ENCODE measurements around the gene IL17B. TPM values are rescaled to one million over a fixed set of nuclear protein-coding genes. Genes with fewer than 3 reads are reported as not detected.

Gene IL17B
- total RNA-seq, 1 donor from 2014 or later = 56.1 TPM

GRCh38 chr5:149414405-149415065 is 35.4 kb upstream of the IL17B start:
- DNase-seq = no peak

- no peak for DNase-seq
These were observed 34.6 kb upstream of the IL17B start for GRCh38 chr5:149413477-149414210.

DNA sequence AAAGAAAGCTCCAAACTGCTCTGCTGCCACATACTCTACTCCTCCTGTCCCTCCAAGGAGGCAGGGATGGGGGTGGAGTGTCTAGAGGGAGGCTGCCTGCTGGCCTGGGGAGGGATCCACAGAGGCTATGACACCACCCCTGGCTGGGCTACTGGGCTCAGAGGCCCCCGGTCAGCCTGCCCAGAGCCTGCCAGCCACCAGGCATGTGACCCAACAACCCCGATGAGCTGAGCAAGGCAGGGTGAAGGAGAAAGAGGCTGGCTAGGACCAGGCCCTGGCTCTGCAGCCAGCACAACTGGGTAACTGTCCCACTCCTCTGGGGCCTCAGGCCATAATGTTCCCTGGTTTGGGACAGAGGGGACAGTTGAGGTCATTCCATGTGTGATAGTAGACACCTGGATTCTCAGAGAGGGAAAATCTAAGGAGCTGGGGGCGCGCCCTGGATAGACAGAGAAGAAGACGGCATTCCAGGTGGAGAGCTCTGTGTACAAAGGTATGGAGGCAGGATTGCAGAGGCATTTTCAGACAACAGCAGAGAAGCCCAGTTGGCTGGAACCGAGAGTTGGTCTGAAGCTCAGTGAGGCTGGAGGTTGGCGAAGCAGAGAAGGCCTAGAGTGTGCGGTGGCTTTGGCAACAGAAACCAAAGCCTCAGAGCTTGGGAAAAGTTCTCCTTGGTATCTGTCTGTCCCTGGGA is 33.8 kb upstream of the IL17B start:
- DNase-seq = no peak

DNA sequence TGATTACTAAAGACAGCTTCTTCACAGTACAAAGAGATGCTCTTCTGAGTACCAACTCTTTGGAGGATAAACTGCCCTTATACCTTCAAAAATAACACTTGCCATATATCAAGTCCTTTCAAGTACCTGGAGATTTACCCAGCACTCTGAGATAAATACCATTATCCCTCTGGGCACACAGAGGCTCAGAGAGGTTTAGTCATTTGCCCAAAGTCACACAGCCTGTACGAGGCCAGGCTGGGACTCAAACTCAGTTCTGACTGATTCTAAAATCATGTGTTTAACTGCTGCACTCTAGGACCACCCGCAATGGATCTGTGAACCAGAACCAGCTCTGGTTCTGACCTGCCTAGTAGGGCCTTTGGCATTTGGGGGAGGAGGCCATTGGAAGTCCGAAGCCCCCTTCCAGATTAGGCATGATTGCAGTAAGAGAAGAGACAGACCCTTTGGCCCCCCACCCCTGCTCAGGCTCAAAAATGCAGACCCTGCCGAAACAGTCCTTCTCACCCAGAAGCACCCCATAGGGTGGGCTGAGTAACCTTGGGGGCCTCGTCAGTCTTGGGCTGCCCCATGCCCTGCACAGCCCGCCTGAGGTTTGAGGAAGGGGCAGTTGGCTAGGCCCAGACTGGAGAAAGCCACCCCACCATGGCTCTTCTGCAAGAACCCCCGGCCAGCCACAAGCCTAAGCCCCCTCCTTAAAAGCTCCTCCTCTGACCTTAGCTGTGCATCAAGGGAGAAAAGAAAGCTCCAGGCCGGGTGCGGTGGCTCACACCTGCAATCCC is 32.8 kb upstream of the IL17B start:
- DNase-seq = no peak

GRCh38 chr5:149410721-149411432 is 31.8 kb upstream of the IL17B start:
- no peak for DNase-seq

- DNase-seq = no peak
These were observed 31.0 kb upstream of the IL17B start for GRCh38 chr5:149410071-149410470.

DNA sequence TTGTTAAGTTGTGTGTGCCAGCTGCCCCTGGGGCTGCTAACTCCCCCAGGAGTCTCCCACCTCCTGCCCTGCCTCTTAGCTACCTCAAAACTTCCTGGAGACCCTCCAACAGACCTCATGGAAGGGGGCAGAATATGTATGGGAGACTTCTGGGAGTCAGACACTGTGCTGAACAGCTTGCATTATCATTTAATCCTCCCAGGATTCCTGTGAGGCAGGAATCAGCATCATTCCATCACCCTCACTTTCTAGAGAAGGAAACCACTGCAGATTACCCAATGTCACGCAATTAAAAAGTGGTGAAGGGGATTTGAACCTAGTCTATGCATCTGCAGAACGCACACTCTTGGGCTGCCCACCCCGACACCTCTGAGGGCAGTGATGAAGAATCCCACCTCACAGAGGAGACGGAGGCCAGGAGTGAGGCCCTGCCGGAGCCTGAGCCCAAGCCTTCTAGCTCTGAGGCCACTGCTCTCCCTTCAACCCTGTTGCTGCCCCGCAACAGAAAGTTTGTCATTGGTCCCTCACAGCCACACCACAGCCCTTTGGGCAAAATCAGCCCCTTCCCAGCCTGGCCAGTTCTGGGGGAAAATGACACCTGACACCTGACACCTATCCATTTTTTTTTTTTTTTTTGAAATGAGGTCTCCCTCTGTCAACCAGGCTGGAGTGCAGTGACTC is 30.3 kb upstream of the IL17B start:
- DNase-seq = no peak

GRCh38 chr5:149408252-149409099 is 29.4 kb upstream of the IL17B start:
- DNase-seq = no peak

GRCh38 chr5:149407323-149408251 is 28.5 kb upstream of the IL17B start:
- DNase-seq = no peak

- no peak for DNase-seq
These were observed 27.9 kb upstream of the IL17B start for GRCh38 chr5:149406979-149407306.

- DNase-seq = peak; percentile 77
These were observed 27.3 kb upstream of the IL17B start for GRCh38 chr5:149406203-149406978.

DNA sequence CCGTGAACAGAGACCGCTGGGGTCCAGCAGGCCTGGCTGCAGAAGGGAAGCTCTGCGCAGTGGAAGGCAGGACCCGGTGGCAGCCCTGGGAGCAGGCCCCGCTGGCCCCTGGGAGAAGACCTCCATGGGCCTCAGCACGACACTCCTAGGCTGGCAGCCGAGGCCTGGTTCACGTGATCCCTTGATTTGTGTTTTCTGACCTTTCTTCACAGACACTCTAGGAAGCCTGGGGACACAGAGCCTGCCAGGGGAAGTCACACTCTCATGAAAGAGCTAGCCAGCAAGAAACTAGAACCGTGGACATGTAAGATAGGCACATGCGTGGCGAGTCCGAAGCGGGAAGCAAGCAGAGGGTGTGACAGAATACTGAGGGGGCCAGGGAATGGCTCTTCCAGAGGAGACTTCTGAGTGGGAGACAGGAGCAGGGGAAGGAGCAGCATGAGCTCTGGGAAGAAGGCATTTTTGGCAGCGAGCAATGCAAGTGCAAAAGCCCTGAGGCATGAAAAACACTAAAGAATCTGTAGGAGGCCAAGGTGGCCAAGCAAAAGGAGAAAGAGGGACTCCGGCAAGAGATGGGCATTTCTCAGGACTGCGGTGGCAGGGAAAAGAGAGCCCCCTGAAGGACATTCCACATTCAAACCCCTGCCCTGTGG is 26.6 kb upstream of the IL17B start:
- DNase-seq = no peak

- DNase-seq = no peak
These were observed 25.9 kb upstream of the IL17B start for GRCh38 chr5:149404746-149405549.

DNA sequence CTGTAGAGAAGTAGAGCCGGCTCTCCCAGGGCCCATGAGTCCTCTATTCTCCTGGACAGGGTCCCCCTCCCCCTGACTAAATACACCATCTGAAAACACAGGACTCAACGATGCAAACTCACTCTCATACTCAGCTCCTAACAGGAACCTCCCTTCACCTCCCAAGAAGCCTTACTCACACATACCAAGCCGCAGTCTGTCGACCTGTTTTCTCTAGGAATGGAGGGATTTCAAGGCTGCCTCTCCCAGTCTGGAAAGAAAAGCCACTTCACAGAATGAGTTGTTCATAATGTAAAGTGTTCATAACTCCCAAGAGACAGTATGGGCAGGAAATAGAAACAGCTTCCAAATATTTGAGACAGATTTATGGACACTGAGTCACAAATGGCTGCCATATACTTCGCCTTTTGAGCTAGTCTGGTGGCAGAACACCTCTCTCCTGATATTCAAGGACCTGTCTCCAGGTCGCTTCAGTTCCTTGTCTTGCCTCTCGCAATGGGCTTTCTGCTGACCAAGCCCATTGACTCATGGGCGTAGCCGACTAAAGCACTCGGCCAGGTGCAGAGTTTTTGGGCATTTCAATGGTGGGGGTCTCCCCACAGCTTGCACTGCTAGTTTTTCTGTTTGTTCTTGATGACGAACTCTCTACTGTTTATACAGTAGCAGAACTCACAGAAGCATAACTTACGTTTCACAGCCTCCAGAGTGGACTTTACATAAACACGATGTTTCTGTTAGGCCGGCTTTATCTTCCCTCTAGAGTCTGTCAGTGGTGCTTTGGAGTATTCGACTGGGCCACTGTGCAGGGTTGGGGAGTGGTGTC is 25.0 kb upstream of the IL17B start:
- DNase-seq = no peak

DNA sequence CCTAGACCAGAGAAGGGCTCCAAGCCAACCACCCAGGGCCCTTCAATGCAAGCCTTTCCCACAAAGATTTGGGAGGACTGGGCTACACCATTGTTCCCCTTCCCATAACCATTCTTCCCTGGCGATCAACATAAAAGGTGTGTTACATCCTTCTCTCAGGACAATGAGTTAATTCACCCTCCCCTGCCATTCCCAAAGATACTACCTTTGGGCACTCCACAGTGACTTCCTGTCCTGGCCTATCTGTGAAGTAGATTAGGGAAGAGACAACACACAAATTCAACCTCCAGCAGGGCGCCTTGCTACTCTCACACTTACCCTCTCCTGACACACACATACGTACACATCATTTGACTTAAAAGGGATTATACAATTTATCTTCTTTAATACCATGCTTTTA is 23.2 kb upstream of the IL17B start:
- no peak for DNase-seq

GRCh38 chr5:149401051-149401450 is 22.0 kb upstream of the IL17B start:
- DNase-seq = no peak
